Kidney (tissue), 14 donors: ENCODE data around the gene WBP2. TPM values are rescaled to one million over a fixed set of nuclear protein-coding genes. Genes with fewer than 3 reads are reported as not detected.

Experiments used
- DNase-seq, 5 donors: peaks; one replicate each; pipeline ENCODE4 v3.0.0-alpha.2; 2013 to 2020
- FAIRE-seq: peaks from 2 replicates; lab custom pipeline; 2012; peaks lifted over from hg19 to GRCh38; lab: Jason Lieb, UNC
- H3K27ac ChIP-seq, 2 donors: one replicate each; pipeline ENCODE4 v1.7.0; 2013; ENCODE audit warnings: low read depth in 2 of 2, low read length in 2 of 2, inconsistent platforms in 1 of 2
- H3K27me3 ChIP-seq: one replicate; pipeline ENCODE4 v1.7.1; 2013; ENCODE audit warnings: low read length, inconsistent platforms; ENCODE audit not compliant: control insufficient read depth, insufficient read depth
- H3K36me3 ChIP-seq, 3 donors: one replicate each; pipeline versions ENCODE4 v1.7.0 to v1.7.1; 2013; ENCODE audit warnings: low read length in 3 of 3, control low read depth in 1 of 3, inconsistent platforms in 1 of 3; ENCODE audit not compliant: insufficient read depth in 3 of 3, control insufficient read depth in 2 of 3
- H3K4me1 ChIP-seq, 3 donors: one replicate each; pipeline versions ENCODE4 v1.7.0 to v1.7.1; 2013; ENCODE audit warnings: low read length in 3 of 3, inconsistent platforms in 1 of 3, low read depth in 1 of 3; ENCODE audit not compliant: control insufficient read depth in 2 of 3, insufficient read depth in 2 of 3
- H3K4me3 ChIP-seq, 3 donors: one replicate each; pipeline versions ENCODE4 v1.7.0 to v1.8.1; 2013; ENCODE audit warnings: low read length in 3 of 3, control low read depth in 1 of 3, inconsistent platforms in 1 of 3
- H3K9ac ChIP-seq, 3 donors: one replicate each; pipeline versions ENCODE4 v1.7.0 to v1.7.1; 2013; ENCODE audit warnings: low read length in 3 of 3, control low read depth in 1 of 3, inconsistent platforms in 1 of 3
- H3K9me3 ChIP-seq, 3 donors: one replicate each; pipeline versions ENCODE4 v1.7.0 to v1.7.1; 2013; ENCODE audit warnings: low read length in 3 of 3, control low read depth in 1 of 3, inconsistent platforms in 1 of 3; ENCODE audit not compliant: control insufficient read depth in 2 of 3, insufficient read depth in 1 of 3
- CTCF ChIP-seq: IDR thresholded peaks from 3 replicates; pipeline ENCODE4 v1.5.1; 2012; ENCODE audit warnings: mild to moderate bottlenecking, moderate library complexity, borderline replicate concordance; ENCODE audit not compliant: insufficient read depth; ENCODE audit errors: extremely low read depth
- intact Hi-C: fragments of 100-400 bp; cut with DNase I; formaldehyde crosslinking; loops from one replicate; pipeline ENCODE4 v1.11.1; 2022
- polyA plus RNA-seq: library from polyadenylated mRNA; stranded (reverse); fragments of 350-450 nt; fragmentation: Illumina TruSeq; extraction: RNeasy Lipid Tissue Mini Kit (QIAGEN cat#74804); gene quantifications from one replicate; pipeline ENCODE4 v1.2.3, GENCODE V29; 2014; ENCODE audit warnings: low read depth, low replicate concordance; ENCODE audit not compliant: insufficient read depth
- total RNA-seq: library from RNA; stranded (reverse); fragmentation: NEBNext Ultra II Directional; extraction: Animal tissue kit (Norgen Biotek cat#: 25700); gene quantifications from one replicate; pipeline ENCODE4 v1.2.1, GENCODE V29; 2021
- donor health status: control.
- donor health status: control.
- donor health status: control.
- donor health status: control.
- donor health status: control.
- donor health status: DM: yes; HTN: yes; CAD: no.
- donor health status: Normal renal cell carcinoma (clear cell type).

WBP2 gene
- total and polyA plus RNA-seq, 2 donors from 2014 or later = 135 to 151 TPM

DNA sequence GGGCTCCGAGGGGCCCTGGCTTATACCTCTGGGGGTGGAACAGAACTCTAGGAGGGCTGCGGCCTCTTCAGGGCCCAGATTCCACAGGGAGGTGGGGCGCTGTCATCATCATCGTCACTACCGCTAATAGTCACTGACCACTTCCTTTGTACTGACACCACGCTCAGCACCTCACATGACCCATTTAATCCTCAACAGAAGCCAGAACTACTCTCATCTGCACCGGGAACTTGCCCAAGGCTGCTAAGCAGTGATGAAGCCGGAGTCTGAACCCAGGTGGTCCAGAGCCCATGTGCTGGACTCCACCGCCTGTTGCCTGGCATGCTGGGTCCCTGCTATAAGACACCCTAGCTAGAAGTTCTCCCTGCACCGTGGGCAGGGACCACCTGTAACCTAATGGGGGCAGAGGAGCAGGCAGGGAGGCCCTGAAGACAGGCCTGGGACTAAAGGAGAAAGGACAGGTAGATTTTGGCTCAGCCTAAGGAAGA, 22.9 kb downstream of the WBP2 start:
- Histone ChIP-seq H3K9me3 (no peaks in the 10 kb centered on the region), H3K36me3 (no peaks in the 10 kb centered on the region), H3K4me3 (no peak overlapping the region), H3K9ac (no peak overlapping the region), H3K4me1 (peaks cover 0 to 3% (median 0%) of the 10 kb centered on the region in 3 donors), H3K27me3 (no peaks in the 10 kb centered on the region), H3K27ac (no peak overlapping the region)
- no peak for FAIRE-seq
- intact Hi-C loops = no loop called here
- no peak for TF ChIP-seq CTCF
- DNase-seq = peak in 1 of 5 donors; percentile 70

- TF ChIP-seq CTCF = no peak
Measured at GRCh38 chr17:75831032-75831571, 24.0 kb downstream of the WBP2 start.

GRCh38 chr17:75830164-75831031, 24.7 kb downstream of the WBP2 start:
- Histone ChIP-seq H3K27me3 (no peaks in the 10 kb centered on the region), H3K9me3 (no peaks in the 10 kb centered on the region), H3K4me3 (no peak overlapping the region), H3K4me1 (peaks cover 0 to 5% (median 0%) of the 10 kb centered on the region in 3 donors), H3K27ac (no peak overlapping the region), H3K9ac (no peak overlapping the region), H3K36me3 (no peaks in the 10 kb centered on the region)
- intact Hi-C loops = no loop called here
- peak; percentile 26 for TF ChIP-seq CTCF
- DNase-seq = peak in 2 of 5 donors; percentile 49 to 65
- FAIRE-seq = no peak

More at GRCh38 chr17:75831032-75831571, 24.0 kb downstream of the WBP2 start:
- H3K27me3 ChIP-seq = no peaks in the 10 kb centered on the region
- peak in 1 of 5 donors; percentile 71 for DNase-seq
- no peak overlapping the region for H3K4me3 ChIP-seq
- no peak for FAIRE-seq
- no peaks in the 10 kb centered on the region for H3K9me3 ChIP-seq
- intact Hi-C loops = no loop called here
- H3K27ac ChIP-seq = no peak overlapping the region
- H3K36me3 ChIP-seq = no peaks in the 10 kb centered on the region
- no peak overlapping the region for H3K9ac ChIP-seq
- peaks cover 0 to 5% (median 0%) of the 10 kb centered on the region in 3 donors for H3K4me1 ChIP-seq
